ENCODE data around the gene APIP.

APIP gene

DNA sequence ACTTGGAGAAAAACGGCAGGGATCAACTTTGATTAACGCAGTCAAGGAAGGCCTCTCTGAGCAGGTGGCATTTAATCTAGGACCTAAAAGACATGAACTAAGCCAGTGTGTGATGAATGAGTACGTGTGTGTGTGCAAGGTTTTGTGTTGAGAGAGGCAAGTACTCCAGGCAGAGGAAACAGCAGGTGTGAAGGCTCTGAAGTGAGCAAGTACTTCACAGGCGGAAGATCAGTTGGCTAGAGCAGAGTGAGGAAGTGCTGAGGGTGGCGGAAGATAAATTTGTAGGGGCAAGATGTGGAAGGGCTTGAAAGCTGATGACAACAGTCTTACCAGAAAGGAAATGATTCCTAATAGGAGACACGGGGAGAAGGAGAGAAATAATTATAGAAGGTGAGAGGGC lies 6.8 kb downstream of the APIP start:
- POLR2A ChIA-PET = no interaction called here
- no peak for DNase-seq (ENCODE audit: extremely low spot score)
- CTCF ChIA-PET = interaction anchor here (1.1 to 2.2 kb wide), 4 partner anchors 11 to 323 kb away, joined by 4 to 7 read pairs (median 4); no protein-coding TSS in a partner anchor
- TF ChIP-seq CTCF (IDR thresholded peaks at IDR 0.05; ENCODE audit: control extremely low read depth, extremely low read depth, low read depth, missing control alignments) = no peak

DNA sequence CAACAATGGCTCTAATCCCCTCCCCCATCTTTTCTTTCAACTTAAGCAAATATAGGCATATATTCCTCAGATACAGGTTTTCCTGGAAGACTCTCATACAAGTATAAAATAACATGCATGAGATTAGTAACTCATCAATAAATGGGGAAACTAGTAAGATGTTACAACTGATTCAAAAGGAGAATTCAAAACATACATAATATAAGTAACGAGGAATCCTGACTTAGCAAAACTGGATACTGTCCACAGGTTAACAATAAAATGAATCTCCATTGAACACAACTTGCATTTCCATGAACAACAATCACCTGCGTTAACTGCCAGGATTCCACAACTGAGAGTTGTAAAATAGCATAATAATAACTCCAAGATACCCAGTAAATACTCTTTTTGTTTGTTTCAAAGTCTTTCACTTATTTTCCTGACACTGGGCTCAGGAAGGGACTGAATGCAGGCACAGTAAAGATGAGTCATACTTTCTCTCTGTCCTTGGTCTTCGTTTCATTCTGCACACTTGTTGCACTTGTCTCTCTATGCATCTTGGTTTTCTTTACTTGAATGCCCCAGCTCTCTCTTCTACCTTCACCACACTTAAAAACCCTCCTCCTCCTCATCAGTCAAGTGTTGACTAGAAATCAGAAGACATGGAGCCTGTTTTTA lies 8.1 kb downstream of the APIP start:
- POLR2A ChIA-PET = no interaction called here
- peak; percentile 10 for DNase-seq (ENCODE audit: extremely low spot score)
- CTCF ChIA-PET = interaction anchor here (1.3 kb wide), 1 partner anchor 18 kb away, joined by 3 read pairs; no protein-coding TSS in a partner anchor
- no peak for TF ChIP-seq CTCF (IDR thresholded peaks at IDR 0.05; ENCODE audit: control extremely low read depth, extremely low read depth, low read depth, missing control alignments)

GRCh38 chr11:34905666-34906065 lies 10.5 kb downstream of the APIP start:
- no peak for DNase-seq (ENCODE audit: extremely low spot score)
- ChIA-PET CTCF (no interaction called here), POLR2A (no interaction called here)
- no peak for TF ChIP-seq CTCF (IDR thresholded peaks at IDR 0.05; ENCODE audit: control extremely low read depth, extremely low read depth, low read depth, missing control alignments)

DNA sequence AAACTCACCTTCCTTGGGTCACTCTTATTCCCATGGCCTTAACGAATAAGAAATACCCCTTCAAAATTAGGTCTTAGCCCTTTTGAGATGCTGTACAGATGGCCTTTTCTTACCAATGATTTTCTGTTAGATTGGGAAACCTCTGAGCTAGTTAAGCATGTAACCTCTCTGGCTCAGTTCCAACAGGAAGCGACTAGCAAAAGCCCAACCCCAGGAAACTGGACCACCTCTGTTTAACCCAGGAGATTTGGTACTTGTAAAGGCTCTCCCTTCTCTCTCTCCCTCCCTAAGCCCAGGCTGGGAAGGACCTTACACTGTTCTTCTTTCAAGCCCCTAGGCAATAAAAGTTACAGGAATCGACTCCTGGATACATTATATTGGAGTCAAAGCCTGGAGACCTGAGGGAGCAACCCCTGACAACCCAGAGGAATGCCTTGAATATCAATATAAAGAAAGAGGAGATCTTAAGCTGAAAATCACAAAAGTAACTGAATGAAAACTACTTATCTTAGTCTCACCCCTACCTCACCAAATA lies 11.7 kb downstream of the APIP start:
- no peak for DNase-seq (ENCODE audit: extremely low spot score)
- POLR2A ChIA-PET = no interaction called here
- no peak for TF ChIP-seq CTCF (IDR thresholded peaks at IDR 0.05; ENCODE audit: control extremely low read depth, extremely low read depth, low read depth, missing control alignments)
- CTCF ChIA-PET = no interaction called here

DNA sequence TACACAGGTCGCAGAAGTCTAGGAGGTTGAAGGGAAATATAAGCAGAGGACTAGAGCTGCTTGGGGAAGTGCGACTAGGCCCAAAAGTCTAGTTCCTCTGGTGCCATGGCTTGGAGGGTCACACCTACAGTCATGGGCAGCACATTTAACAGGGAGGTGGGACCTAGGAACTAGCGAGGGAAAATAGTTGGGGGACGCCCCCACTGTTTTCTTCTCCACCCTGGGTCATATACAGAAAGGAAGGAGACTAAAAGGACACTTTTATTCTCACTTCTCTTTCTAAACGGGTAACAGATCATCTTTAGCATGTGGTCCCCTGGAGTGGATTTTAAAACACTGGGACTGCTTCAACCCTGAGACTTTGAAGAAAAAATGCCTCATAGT lies 16.6 kb downstream of the APIP start:
- POLR2A ChIA-PET = no interaction called here
- CTCF ChIA-PET = no interaction called here
- no peak for DNase-seq (ENCODE audit: extremely low spot score)
- TF ChIP-seq CTCF (IDR thresholded peaks at IDR 0.05; ENCODE audit: control extremely low read depth, extremely low read depth, low read depth, missing control alignments) = no peak

DNA sequence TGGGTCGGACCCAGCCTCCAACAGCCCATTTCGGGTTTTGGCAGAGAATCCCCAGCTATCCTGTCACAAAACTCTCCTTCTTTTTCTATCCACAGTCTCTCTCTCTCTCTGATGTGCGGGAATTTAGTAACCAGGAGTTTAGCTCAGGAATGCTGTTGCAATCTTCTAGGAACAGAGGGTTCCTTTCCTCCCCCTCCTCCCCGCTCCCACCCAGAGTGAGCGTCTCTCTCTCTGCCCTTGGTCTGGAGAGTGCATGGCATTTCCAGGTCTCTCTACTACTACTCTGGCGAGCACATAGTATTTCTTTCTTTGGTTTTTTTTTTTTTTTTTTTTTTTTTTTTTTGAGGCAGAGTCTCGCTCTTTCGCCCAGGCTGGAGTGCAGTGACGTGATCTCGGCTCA lies 17.7 kb downstream of the APIP start:
- DNase-seq (ENCODE audit: extremely low spot score) = no peak
- TF ChIP-seq CTCF (IDR thresholded peaks at IDR 0.05; ENCODE audit: control extremely low read depth, extremely low read depth, low read depth, missing control alignments) = no peak
- ChIA-PET CTCF (no interaction called here), POLR2A (no interaction called here)

Measured in GM10248 (cell line).